ENCODE results near the gene HOXB9. TPM values are rescaled to one million over a fixed set of nuclear protein-coding genes. Genes with fewer than 3 reads are reported as not detected.

HOXB9 gene
- total and polyA plus RNA-seq, 8 donors, result 0.25 TPM; not detected in 7

DNA sequence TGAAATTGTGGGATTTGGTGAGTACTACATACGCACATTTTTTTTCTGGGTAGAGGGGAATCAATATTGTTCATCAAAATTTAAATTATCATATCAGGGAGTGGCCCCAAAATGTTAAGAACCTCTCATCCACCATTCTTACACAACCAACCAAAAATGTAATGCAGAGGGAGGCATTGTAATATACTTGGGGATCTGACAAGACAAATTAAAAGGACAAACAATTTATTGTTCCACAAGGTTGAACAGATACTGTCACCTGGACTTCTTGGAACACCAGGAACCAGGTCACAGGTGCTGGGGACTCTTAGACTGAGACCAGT lies 14.7 kb upstream of the HOXB9 start:
- Histone ChIP-seq H3K27ac (no peak overlapping the region), H3K4me3 (no peak overlapping the region), H3K9me3 (no peaks in the 10 kb centered on the region), H3K36me3 (no peaks in the 10 kb centered on the region), H3K27me3 (peaks cover 3 to 51% (median 19%) of the 10 kb centered on the region in 4 donors), H3K4me1 (no peaks in the 10 kb centered on the region)
- DNase-seq, result no peak
- intact Hi-C loops (cut with DNase I), result no loop called here
- no peak for FAIRE-seq
- WGBS, 2 donors, result 48 to 59% methylated on average over 1 of the region's 1 CpG
- no peak for TF ChIP-seq CTCF (IDR thresholded peaks at IDR 0.05)
- ATAC-seq, result no peak

DNA sequence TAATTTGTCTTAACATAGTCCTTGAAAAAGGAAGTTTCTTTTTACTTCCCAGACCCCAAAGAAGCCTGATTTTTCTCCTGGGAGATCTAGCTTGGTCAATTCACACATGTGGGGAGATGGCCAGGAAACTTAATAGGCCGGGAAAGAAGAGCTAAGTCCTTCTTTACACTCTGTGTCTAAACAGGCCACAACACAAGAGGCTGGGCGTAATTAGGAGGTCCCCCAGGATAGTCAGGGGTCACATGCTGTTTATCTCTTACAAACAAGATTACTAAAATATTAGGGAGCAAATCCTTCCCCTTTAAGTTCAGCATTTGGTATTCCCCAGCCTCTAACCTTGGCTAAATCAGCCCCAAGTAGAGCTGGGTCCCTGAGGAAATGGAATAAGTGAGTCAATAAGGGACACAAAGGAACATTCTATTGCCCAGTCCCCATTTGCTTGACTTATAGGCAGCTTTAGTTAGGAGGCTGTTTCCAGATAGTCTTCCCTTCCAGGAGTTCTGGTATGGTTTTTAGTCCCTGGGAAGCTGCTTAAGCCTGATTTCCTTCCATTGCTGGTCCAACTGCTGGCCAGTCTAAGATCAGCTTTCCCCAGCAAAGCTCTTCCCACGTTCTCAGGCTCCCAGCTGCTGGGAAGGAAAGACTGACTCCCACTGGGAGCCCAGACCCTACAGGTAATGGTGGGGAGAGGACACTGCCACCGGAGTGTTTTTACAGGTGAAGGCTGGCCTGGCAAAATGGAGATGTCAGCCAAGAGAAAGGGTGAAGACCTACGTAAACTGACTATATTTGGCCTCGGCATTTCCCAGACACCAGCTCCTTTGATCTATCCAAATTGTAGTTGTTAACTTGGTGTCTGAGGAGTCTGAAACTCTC lies 14.1 kb upstream of the HOXB9 start:
- no peak for FAIRE-seq
- no peak overlapping the region for H3K27ac ChIP-seq
- no peak for ATAC-seq
- H3K36me3 ChIP-seq, result no peaks in the 10 kb centered on the region
- intact Hi-C loops (cut with DNase I), result no loop called here
- H3K27me3 ChIP-seq, result peaks cover 3 to 57% (median 25%) of the 10 kb centered on the region in 4 donors
- WGBS, 2 donors, result 50 to 51% methylated on average over 6 of the region's 6 CpGs
- DNase-seq, result no peak
- no peak overlapping the region for H3K4me3 ChIP-seq
- no peak for TF ChIP-seq CTCF (IDR thresholded peaks at IDR 0.05)
- H3K4me1 ChIP-seq, result no peaks in the 10 kb centered on the region
- no peaks in the 10 kb centered on the region for H3K9me3 ChIP-seq

DNA sequence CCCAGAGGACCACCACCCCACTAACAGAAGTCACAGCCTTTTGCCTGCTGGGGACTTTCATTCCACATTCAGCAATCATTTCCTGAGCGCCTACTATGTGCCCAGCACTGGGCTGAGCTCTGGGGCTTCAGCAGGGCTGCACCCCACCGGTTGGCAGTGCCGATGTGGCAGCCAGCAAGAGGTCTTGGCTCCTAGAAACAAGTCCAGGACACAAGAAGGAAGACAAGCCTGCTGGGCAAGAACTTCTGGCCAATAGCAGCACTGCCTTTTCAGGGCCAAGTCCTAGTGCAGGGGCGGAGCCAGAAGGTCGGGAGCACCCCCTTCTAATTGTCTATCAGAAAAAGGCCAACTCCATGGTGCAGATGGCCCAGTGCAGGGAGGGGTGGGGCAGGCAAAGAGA lies 13.0 kb upstream of the HOXB9 start:
- no peak overlapping the region for H3K27ac ChIP-seq
- no peaks in the 10 kb centered on the region for H3K4me1 ChIP-seq
- DNase-seq, result no peak
- TF ChIP-seq CTCF (IDR thresholded peaks at IDR 0.05), result no peak
- no peaks in the 10 kb centered on the region for H3K36me3 ChIP-seq
- no peaks in the 10 kb centered on the region for H3K9me3 ChIP-seq
- FAIRE-seq, result no peak
- no peak for ATAC-seq
- 17 to 23% methylated on average over 5 of the region's 5 CpGs for WGBS, 2 donors
- H3K27me3 ChIP-seq, result peaks cover 3 to 67% (median 31%) of the 10 kb centered on the region in 4 donors
- intact Hi-C loops (cut with DNase I), result no loop called here
- no peak overlapping the region for H3K4me3 ChIP-seq

- FAIRE-seq (no peak), ATAC-seq (no peak), DNase-seq (no peak)
- Histone ChIP-seq H3K27me3 (peaks cover 3 to 67% (median 33%) of the 10 kb centered on the region in 4 donors), H3K4me1 (no peaks in the 10 kb centered on the region), H3K4me3 (no peak overlapping the region), H3K36me3 (no peaks in the 10 kb centered on the region), H3K27ac (no peak overlapping the region), H3K9me3 (no peaks in the 10 kb centered on the region)
- TF ChIP-seq CTCF (IDR thresholded peaks at IDR 0.05), result no peak
- WGBS, 2 donors, result 21% methylated on average over 18 of the region's 18 CpGs
- intact Hi-C loops (cut with DNase I), result no loop called here
Measured at GRCh38 chr17:48637323-48638260, 11.4 kb upstream of the HOXB9 start.

Measured in pancreas (tissue), 10 donors.